DOHH2 (cell line): ENCODE data around the gene FMNL3.

Experiments used
- CTCF ChIP-seq: fragments of 200-600 bp; sonication (generic); IDR thresholded peaks from one replicate; pipeline ENCODE4 v1.5.1; 2014; ENCODE audit warnings: antibody characterized with exemption, mild to moderate bottlenecking, low read depth, low read length; ENCODE audit not compliant: poor library complexity, severe bottlenecking
- EZH2phosphoT487 ChIP-seq: fragments of 200-600 bp; sonication (generic); IDR thresholded peaks from 2 replicates; pipeline ENCODE4 v1.6.1; 2017; ENCODE audit warnings: borderline replicate concordance, mild to moderate bottlenecking, antibody characterized with exemption, low read length, moderate library complexity, mixed read lengths

DNA sequence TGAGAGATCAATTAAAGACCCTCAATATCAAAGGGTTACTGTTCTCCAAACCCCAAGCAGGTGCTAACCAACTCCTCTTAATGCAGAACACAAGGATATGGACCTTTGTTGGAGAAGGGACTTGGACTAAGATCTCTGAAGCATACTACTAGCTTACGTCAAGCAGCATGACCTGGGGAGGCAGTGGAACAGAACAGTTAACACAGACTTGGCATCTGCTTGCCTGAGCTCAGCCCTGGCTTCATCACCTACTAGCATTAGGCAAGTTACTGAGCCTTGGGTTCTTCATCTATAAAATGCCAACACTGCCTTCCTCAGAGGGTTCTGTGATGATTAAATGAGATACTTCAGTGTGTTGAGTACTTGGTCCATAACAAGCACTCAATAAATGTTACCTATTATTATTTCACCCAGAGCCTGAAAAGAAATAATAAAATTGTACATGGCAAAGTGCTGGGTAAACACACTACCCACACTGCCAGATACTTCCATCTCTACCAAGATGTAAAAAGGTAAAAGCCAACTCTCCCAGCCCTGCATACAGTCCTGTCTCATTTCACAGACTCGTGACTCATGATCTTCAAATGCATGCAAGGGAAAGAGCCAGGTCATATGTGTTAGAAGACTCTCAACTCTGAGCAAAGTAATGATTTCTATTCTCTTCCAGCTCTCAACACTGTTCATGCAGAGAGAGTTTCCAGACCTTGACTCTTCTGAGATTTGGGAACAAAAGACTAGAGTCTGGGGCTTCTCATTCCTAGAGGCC, 39.7 kb downstream of the FMNL3 start:
- TF ChIP-seq CTCF (no peak), EZH2phosphoT487 (no peak)
